ENCODE data around the gene CRYGB.

DNA sequence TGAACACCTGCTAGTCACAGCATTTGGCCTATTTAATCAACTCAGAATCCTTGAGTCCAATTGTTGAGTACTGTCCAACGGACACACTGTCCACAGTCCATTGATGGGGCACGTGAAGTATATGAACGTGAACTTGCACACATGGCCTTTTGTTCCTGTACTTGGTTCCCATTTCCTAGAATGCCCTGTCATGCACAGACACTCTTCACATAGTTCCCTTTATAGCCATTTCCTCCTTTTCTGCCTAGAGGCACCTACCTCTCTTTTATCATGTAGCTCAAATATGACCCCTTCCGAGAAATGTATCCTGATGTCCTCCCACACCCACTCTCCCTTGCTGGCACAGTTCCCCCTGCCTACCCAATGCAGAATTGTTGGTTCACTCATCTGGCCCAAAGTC lies 26.2 kb upstream of the CRYGB start:
- TF ChIP-seq EZH2 (IDR thresholded peaks at IDR 0.05; ENCODE audit: borderline replicate concordance, low read depth, low read length, severe bottlenecking) (no peak), POLR2AphosphoS5 (IDR thresholded peaks at IDR 0.05; ENCODE audit: insufficient read depth, low read depth, low read length) (no peak)
- TF ChIP-seq, protein P1, sequence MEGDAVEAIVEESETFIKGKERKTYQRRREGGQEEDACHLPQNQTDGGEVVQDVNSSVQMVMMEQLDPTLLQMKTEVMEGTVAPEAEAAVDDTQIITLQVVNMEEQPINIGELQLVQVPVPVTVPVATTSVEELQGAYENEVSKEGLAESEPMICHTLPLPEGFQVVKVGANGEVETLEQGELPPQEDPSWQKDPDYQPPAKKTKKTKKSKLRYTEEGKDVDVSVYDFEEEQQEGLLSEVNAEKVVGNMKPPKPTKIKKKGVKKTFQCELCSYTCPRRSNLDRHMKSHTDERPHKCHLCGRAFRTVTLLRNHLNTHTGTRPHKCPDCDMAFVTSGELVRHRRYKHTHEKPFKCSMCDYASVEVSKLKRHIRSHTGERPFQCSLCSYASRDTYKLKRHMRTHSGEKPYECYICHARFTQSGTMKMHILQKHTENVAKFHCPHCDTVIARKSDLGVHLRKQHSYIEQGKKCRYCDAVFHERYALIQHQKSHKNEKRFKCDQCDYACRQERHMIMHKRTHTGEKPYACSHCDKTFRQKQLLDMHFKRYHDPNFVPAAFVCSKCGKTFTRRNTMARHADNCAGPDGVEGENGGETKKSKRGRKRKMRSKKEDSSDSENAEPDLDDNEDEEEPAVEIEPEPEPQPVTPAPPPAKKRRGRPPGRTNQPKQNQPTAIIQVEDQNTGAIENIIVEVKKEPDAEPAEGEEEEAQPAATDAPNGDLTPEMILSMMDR (IDR thresholded peaks at IDR 0.05; ENCODE audit: extremely low read depth in 1 of 2, insufficient read depth in 1 of 2, low read depth in 1 of 2, low read length in 2 of 2), result no peak

All from endothelial cell of umbilical vein (primary cell).